GM19455 (cell line): ENCODE data around the gene ST6GAL1.
"Not testable (repeated sequence)": the region's sequence is repeated elsewhere in the genome, so short reads cannot be mapped to it uniquely, and the experiment has no call there.

Experiments used
- ATAC-seq: cut with Tn5 transposase; IDR thresholded peaks from one replicate; pipeline ENCODE4 v1.9.1; 2021; ENCODE audit not compliant: unreplicated experiment

ST6GAL1 gene

GRCh38 chr3:186966406-186966805 lies 36.1 kb downstream of the ST6GAL1 start:
- no peak for ATAC-seq

- not testable (repeated sequence) for ATAC-seq
These were observed 36.9 kb downstream of the ST6GAL1 start for GRCh38 chr3:186967236-186967635.

GRCh38 chr3:186967686-186968085 lies 37.4 kb downstream of the ST6GAL1 start:
- no peak for ATAC-seq

- no peak for ATAC-seq
These were observed 39.3 kb downstream of the ST6GAL1 start for GRCh38 chr3:186969607-186970006.

- ATAC-seq = not testable (repeated sequence)
These were observed 40.8 kb downstream of the ST6GAL1 start for GRCh38 chr3:186971106-186971505.

- ATAC-seq = no peak
These were observed 41.3 kb downstream of the ST6GAL1 start for GRCh38 chr3:186971578-186971977.

- ATAC-seq = no peak
These were observed 43.4 kb downstream of the ST6GAL1 start for GRCh38 chr3:186973702-186974101.

GRCh38 chr3:186974824-186975313 lies 44.5 kb downstream of the ST6GAL1 start:
- ATAC-seq = no peak

GRCh38 chr3:186975726-186976125 lies 45.4 kb downstream of the ST6GAL1 start:
- ATAC-seq = no peak

- no peak for ATAC-seq
These were observed 46.8 kb downstream of the ST6GAL1 start for GRCh38 chr3:186976837-186977750.

- ATAC-seq = no peak
These were observed 48.4 kb downstream of the ST6GAL1 start for GRCh38 chr3:186978712-186979111.

- no peak for ATAC-seq
These were observed 49.5 kb downstream of the ST6GAL1 start for GRCh38 chr3:186979852-186980251.

- no peak for ATAC-seq
These were observed 50.7 kb downstream of the ST6GAL1 start for GRCh38 chr3:186980989-186981388.

GRCh38 chr3:186983659-186984058 lies 53.3 kb downstream of the ST6GAL1 start:
- ATAC-seq = no peak

GRCh38 chr3:186984064-186984463 lies 53.7 kb downstream of the ST6GAL1 start:
- ATAC-seq = no peak

- ATAC-seq = no peak
These were observed 55.5 kb downstream of the ST6GAL1 start for GRCh38 chr3:186985661-186986364.

- no peak for ATAC-seq
These were observed 56.1 kb downstream of the ST6GAL1 start for GRCh38 chr3:186986406-186986805.

- no peak for ATAC-seq
These were observed 56.5 kb downstream of the ST6GAL1 start for GRCh38 chr3:186986816-186987215.

- ATAC-seq = peak; percentile 72
These were observed 58.5 kb downstream of the ST6GAL1 start for GRCh38 chr3:186988806-186989205.

GRCh38 chr3:186989429-186989828 lies 59.1 kb downstream of the ST6GAL1 start:
- no peak for ATAC-seq

- ATAC-seq = no peak
These were observed 60.0 kb downstream of the ST6GAL1 start for GRCh38 chr3:186990277-186990676.

GRCh38 chr3:186990878-186991308 lies 60.6 kb downstream of the ST6GAL1 start:
- ATAC-seq = no peak
